GM18951 (cell line): ENCODE data around the gene PPP1CC.
"Not testable (repeated sequence)": the region's sequence is repeated elsewhere in the genome, so short reads cannot be mapped to it uniquely, and the experiment has no call there.

ENCODE experiments used
- POLR2A ChIP-seq: IDR thresholded peaks from 4 replicates; pipeline ENCODE4 v1.6.1; 2011; ENCODE audit warnings: mild to moderate bottlenecking; ENCODE audit not compliant: insufficient read length, insufficient read depth; ENCODE audit errors: extremely low read depth
- in situ Hi-C: fragments of 300-500 bp; cut with MboI; formaldehyde crosslinking; loops from one replicate; pipeline ENCODE4 v1.12.0; 2022; ENCODE audit warnings: low sequenced_read_pairs, mixed read lengths, inconsistent platforms; ENCODE audit not compliant: unreplicated experiment

Gene PPP1CC

GRCh38 chr12:110744601-110745264, 2.0 kb upstream of the PPP1CC start:
- no peak for TF ChIP-seq POLR2A
- in situ Hi-C loops: no loop called here

GRCh38 chr12:110744151-110744571, 1.5 kb upstream of the PPP1CC start:
- TF ChIP-seq POLR2A: no peak
- in situ Hi-C loops: no loop called here

GRCh38 chr12:110743571-110744093, 941 bp upstream of the PPP1CC start:
- in situ Hi-C loops: no loop called here
- TF ChIP-seq POLR2A: no peak

DNA sequence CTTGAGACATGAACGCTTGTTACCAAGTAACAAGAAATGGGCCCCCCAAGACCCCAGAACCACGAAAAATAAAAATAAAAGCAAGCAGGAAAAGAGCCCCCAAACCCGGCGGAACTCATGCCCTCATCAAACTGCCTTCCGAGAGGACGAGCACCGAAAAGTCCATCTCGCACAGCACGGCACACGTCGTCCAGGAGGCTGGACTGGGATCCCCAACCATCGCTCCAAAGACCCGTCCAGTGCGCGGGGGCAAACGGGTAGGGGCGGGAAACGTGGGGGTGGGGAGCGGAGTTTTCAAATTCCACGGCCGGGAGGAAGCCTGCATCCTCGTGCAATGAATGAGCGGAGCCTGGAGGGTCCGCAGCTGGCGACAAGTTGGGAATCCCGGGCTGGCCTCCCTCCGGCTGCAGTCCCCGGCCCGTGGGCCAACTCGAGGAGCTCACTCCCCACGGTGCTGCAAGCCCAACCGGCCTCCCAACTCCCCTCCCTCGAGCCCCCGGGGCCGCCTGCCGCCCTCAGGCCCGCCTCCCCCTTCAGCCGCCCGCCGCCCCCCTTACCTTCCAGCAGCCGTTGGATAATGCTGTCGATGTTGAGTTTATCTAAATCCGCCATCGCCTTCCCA, 484 bp downstream of the PPP1CC start:
- TF ChIP-seq POLR2A: no peak
- in situ Hi-C loops: no loop called here

DNA sequence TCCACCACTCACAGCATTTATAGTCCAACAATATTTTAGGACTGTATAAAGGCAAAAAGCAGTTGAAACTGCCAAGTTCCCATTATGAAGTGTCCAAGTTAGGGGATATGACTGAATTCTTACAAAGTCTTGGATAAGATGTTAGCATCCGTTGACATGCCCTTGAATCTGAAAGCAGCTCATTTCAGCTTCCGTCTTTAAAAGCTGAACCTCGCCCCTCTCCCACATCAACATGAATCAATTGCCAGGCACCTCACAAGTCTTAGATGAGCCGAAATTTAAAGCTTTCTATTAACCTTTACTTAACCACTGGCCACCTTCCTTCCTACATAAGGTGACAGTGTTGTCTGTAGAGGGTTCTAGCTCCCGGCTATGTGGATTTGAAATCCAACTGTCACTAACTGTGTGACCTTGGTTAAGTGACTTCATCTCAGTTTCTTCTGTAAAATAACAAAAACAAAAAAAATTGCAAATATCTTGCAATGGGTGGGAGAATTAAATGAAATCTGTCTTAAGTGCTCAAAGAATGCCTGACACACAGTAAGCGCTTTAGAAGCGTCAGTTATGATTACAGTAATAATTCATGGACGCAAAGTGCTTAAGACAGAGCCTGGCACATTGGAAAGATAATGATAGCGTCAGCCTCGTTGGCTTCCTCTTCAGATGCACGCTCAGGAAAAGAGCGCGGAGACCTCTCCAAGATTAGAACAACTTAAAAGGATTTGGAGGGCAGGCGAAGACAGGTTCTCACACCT, 1.2 kb downstream of the PPP1CC start:
- in situ Hi-C loops: no loop called here
- no peak for TF ChIP-seq POLR2A

DNA sequence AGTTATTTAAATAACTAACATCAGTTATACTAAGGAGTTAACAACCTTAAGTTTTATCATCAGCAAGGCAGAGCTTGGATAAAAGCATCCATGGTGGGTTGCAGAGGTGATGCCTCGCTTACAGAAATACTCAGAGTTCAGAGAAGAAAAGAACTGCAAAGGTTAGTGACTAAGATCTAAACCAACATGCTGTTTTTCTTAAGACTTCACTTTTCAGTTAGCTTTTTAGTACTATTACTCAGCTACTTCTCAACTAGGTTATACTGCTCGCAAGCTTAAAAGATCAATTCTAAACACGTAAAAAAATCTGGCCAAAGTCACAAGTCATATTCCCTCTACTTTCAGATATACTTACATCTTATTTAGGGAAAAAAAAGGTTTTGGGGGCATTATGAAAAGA, 2.8 kb downstream of the PPP1CC start:
- in situ Hi-C loops: no loop called here
- TF ChIP-seq POLR2A: no peak

- in situ Hi-C loops: no loop called here
- TF ChIP-seq POLR2A: no peak
Measured at GRCh38 chr12:110739488-110739887, 3.2 kb downstream of the PPP1CC start.

GRCh38 chr12:110737532-110737931, 5.2 kb downstream of the PPP1CC start:
- TF ChIP-seq POLR2A: no peak

GRCh38 chr12:110737016-110737415, 5.7 kb downstream of the PPP1CC start:
- in situ Hi-C loops: not testable (repeated sequence)

More at GRCh38 chr12:110737532-110737931, 5.2 kb downstream of the PPP1CC start:
- in situ Hi-C loops: no loop called here

GRCh38 chr12:110733900-110734299, 8.8 kb downstream of the PPP1CC start:
- no peak for TF ChIP-seq POLR2A
- in situ Hi-C loops: no loop called here

- TF ChIP-seq POLR2A: no peak
Measured at GRCh38 chr12:110733089-110733715, 9.5 kb downstream of the PPP1CC start.

DNA sequence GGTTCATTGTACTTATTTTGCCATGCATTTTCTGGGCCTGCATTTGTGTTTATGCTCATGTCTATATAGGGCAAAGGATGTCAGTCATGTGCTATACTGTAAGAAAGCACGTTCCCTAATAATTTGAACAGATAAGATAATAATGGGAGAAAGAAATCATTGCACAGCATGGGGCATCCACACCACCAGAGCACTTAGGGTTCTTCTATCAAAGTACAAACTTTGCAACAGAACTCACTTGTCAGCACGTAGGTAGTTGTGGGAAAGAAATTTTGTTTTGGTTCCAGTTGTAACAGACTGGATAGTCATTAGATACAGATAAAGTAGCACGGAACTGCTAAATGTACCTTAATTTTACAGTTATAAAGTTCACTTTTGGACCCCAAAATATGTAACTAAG, 10.1 kb downstream of the PPP1CC start:
- TF ChIP-seq POLR2A: no peak
- in situ Hi-C loops: no loop called here

More at GRCh38 chr12:110733089-110733715, 9.5 kb downstream of the PPP1CC start:
- in situ Hi-C loops: no loop called here

DNA sequence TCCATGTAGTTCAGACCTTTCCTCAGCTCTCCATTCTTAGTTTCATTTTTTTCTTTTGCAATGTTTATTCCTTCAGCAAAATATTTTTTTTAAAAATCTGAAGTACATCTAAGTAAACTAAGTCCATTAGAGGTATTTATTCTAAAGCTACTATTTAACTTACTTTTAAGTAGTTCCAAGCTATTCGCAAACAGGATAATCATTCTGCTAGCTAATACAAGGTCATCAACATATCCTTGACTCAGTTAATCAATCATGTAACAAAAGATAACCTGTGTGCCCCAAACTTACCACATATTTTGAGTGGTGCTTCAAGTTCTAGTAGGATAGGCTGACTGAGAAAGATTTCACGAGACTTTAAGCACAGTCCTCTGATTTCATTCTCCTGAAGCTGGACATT, 11.2 kb downstream of the PPP1CC start:
- in situ Hi-C loops: no loop called here
- no peak for TF ChIP-seq POLR2A
